Caco-2 (cell line): Measurements from ENCODE around the gene FSHR. TPM values are rescaled to one million over a fixed set of nuclear protein-coding genes. Genes with fewer than 3 reads are reported as not detected.

ENCODE experiments used
- BruUV-seq: library from RNA; stranded (reverse); fragments of 400-500 nt; replicated peaks from 2 replicates; lab custom pipeline; 2021; lab: Mats Ljungman, UMichigan
- CTCF ChIA-PET: fragments of 300-600 bp; sonication (Branson Sonifier 250); formaldehyde crosslinking; loops from one replicate; lab custom pipeline; 2022; ENCODE audit warnings: antibody characterized with exemption; lab: Charles Lee
- POLR2A ChIA-PET: fragments of 300-600 bp; sonication (Branson Sonifier 250); formaldehyde crosslinking; loops from one replicate; lab custom pipeline; 2022; ENCODE audit warnings: antibody characterized with exemption; lab: Charles Lee
- DNase-seq, 2 experiments: peaks; one replicate each; pipeline versions ENCODE4 v3.0.0 to v3.0.0-alpha.2; 2020 to 2022
- H3K27me3 ChIP-seq: replicated peaks from 2 replicates; pipeline ENCODE4 v1.6.0; 2011; ENCODE audit warnings: low read length; ENCODE audit not compliant: control insufficient read depth, insufficient read depth
- H3K36me3 ChIP-seq: 2 replicates; pipeline ENCODE4 v1.5.1; 2011; ENCODE audit warnings: low read length; ENCODE audit not compliant: control insufficient read depth, insufficient read depth
- H3K4me1 ChIP-seq: fragments of 250-450 bp; sonication (Bioruptor Pico); 2 replicates; pipeline ENCODE4 v1.5.1; 2020; ENCODE audit warnings: mild to moderate bottlenecking
- H3K4me3 ChIP-seq: 2 replicates; pipeline ENCODE4 v1.5.1; 2011; ENCODE audit warnings: low read depth, mild to moderate bottlenecking, control low read depth, low read length
- H3K9me3 ChIP-seq: fragments of 250-450 bp; sonication (Bioruptor Pico); 2 replicates; pipeline ENCODE4 v1.5.1; 2020; ENCODE audit warnings: mild to moderate bottlenecking, moderate library complexity
- H3K27ac Mint-ChIP-seq: one replicate; pipeline ENCODE4 v1.8.0; 2022; ENCODE audit warnings: mixed read lengths; ENCODE audit not compliant: unreplicated experiment
- H3K27me3 Mint-ChIP-seq: one replicate; pipeline ENCODE4 v1.8.0; 2022; ENCODE audit warnings: mixed read lengths; ENCODE audit not compliant: insufficient read depth, unreplicated experiment
- H3K36me3 Mint-ChIP-seq: one replicate; pipeline ENCODE4 v1.8.0; 2022; ENCODE audit warnings: mild to moderate bottlenecking, mixed read lengths; ENCODE audit not compliant: insufficient read depth, unreplicated experiment
- H3K4me1 Mint-ChIP-seq: one replicate; pipeline ENCODE4 v1.8.0; 2022; ENCODE audit warnings: low read depth, mixed read lengths; ENCODE audit not compliant: unreplicated experiment
- H3K4me3 Mint-ChIP-seq: one replicate; pipeline ENCODE4 v1.8.0; 2022; ENCODE audit warnings: mild to moderate bottlenecking, moderate library complexity, mixed read lengths; ENCODE audit not compliant: unreplicated experiment
- H3K9me3 Mint-ChIP-seq: one replicate; pipeline ENCODE4 v1.8.0; 2022; ENCODE audit warnings: mixed read lengths; ENCODE audit not compliant: unreplicated experiment
- intact Hi-C: fragments of 100-400 bp; cut with micrococcal nuclease; formaldehyde crosslinking; loops from one replicate; pipeline ENCODE4 v1.10.0; 2022; ENCODE audit not compliant: unreplicated experiment
- total RNA-seq: library from RNA; stranded (reverse); gene quantifications from 2 replicates; pipeline ENCODE4 v1.2.3, GENCODE V29; 2022
- TF ChIP-seq, protein P1 (sequence below), 2 experiments: fragments of 200-600 bp in 1 of 2; IDR thresholded peaks; 1 replicate in 1 of 2; 2 replicates in 1 of 2; pipeline versions ENCODE4 v1.5.1 to v1.8.0; 2011 to 2022; ENCODE audit warnings: antibody characterized with exemption in 1 of 2, control low read depth in 1 of 2, inconsistent platforms in 1 of 2, low read depth in 1 of 2, low read length in 1 of 2, mild to moderate bottlenecking in 1 of 2, moderate library complexity in 1 of 2; ENCODE audit not compliant: insufficient read depth in 1 of 2, severe bottlenecking in 1 of 2, unreplicated experiment in 1 of 2

FSHR gene
- total RNA-seq, 1 experiment from 2014 or later = 0.41 TPM

DNA sequence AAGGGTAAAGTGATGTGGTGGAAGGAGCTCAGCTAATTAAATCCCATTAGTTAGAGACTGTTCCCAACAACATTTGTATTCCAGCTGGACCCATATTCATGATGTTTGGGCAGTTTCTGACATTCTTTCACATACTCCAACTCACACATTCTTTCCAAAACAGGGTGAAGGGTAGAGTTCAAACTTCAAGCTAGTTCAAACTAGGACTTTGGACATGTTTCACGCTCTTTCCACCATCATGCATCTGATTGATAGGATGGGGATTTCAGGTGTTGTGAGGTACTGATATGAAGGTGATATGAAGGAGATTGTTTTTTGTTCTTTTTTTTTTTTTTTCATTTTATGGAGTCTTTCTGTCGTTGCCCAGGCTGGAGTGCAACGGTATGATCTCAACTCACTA, 201.7 kb downstream of the FSHR start:
- H3K27me3 Mint-ChIP-seq = peaks cover 8% of the 10 kb centered on the region
- Histone ChIP-seq H3K4me1 (peaks cover 16% of the 10 kb centered on the region), H3K27me3 (no peaks in the 10 kb centered on the region), H3K36me3 (no peaks in the 10 kb centered on the region), H3K4me3 (no peak overlapping the region), H3K9me3 (no peaks in the 10 kb centered on the region)
- no TSS peak for BruUV-seq
- peaks cover 9% of the 10 kb centered on the region for H3K9me3 Mint-ChIP-seq
- no peak for DNase-seq
- no peaks in the 10 kb centered on the region for H3K36me3 Mint-ChIP-seq
- CTCF ChIA-PET = no interaction called here
- peaks cover 7% of the 10 kb centered on the region for H3K4me1 Mint-ChIP-seq
- intact Hi-C loops = no loop called here
- POLR2A ChIA-PET = no interaction called here
- TF ChIP-seq, protein P1, sequence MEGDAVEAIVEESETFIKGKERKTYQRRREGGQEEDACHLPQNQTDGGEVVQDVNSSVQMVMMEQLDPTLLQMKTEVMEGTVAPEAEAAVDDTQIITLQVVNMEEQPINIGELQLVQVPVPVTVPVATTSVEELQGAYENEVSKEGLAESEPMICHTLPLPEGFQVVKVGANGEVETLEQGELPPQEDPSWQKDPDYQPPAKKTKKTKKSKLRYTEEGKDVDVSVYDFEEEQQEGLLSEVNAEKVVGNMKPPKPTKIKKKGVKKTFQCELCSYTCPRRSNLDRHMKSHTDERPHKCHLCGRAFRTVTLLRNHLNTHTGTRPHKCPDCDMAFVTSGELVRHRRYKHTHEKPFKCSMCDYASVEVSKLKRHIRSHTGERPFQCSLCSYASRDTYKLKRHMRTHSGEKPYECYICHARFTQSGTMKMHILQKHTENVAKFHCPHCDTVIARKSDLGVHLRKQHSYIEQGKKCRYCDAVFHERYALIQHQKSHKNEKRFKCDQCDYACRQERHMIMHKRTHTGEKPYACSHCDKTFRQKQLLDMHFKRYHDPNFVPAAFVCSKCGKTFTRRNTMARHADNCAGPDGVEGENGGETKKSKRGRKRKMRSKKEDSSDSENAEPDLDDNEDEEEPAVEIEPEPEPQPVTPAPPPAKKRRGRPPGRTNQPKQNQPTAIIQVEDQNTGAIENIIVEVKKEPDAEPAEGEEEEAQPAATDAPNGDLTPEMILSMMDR (IDR thresholded peaks at IDR 0.05; ENCODE audit: insufficient read depth in 1 of 2, low read depth in 1 of 2, low read length in 1 of 2, severe bottlenecking in 1 of 2, unreplicated experiment in 1 of 2) = no peak
- H3K4me3 Mint-ChIP-seq = no peak overlapping the region
- H3K27ac Mint-ChIP-seq = no peak overlapping the region

DNA sequence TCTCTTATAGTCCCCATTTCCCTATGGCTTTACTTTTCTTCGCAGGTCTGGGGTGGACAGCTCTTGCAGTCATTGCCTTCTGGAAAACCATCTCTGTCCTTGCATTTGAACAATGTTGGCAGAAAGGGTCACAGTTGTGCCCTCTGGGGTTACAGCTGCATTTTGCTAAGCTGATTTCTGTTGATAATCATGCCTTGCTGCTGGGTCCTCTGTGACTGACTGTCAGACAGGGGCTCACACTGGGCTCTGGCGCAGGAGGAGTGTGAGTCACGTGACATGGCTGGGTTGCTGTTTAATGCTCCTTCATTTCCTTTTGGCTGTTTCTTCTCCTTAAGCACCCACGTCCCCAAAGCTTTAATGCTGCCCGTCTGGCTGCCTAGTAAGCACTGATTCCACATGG, 202.2 kb downstream of the FSHR start:
- CTCF ChIA-PET = interaction anchor here (0.5 kb wide), 1 partner anchor 40 kb away, joined by 3 read pairs; no protein-coding TSS in a partner anchor

GRCh38 chr2:48948400-48949125, 205.8 kb downstream of the FSHR start:
- H3K4me1 Mint-ChIP-seq = peaks cover 7% of the 10 kb centered on the region
- TF ChIP-seq, protein P1 (IDR thresholded peaks at IDR 0.05; ENCODE audit: insufficient read depth in 1 of 2, low read depth in 1 of 2, low read length in 1 of 2, severe bottlenecking in 1 of 2, unreplicated experiment in 1 of 2) = no peak
- CTCF ChIA-PET = no interaction called here
- Histone ChIP-seq H3K36me3 (no peaks in the 10 kb centered on the region), H3K27me3 (no peaks in the 10 kb centered on the region; the same call in 1 of the 2 replicates), H3K9me3 (no peaks in the 10 kb centered on the region), H3K4me1 (peaks cover 5% of the 10 kb centered on the region), H3K4me3 (no peak overlapping the region)
- H3K36me3 Mint-ChIP-seq = no peaks in the 10 kb centered on the region
- no peak overlapping the region for H3K4me3 Mint-ChIP-seq
- no TSS peak for BruUV-seq
- H3K27ac Mint-ChIP-seq = no peak overlapping the region
- no peaks in the 10 kb centered on the region for H3K9me3 Mint-ChIP-seq
- intact Hi-C loops = loop anchor here (5.0 kb wide), 1 partner anchor 1544 kb away; no protein-coding TSS in a partner anchor
- H3K27me3 Mint-ChIP-seq = peaks cover 9% of the 10 kb centered on the region
- DNase-seq = no peak
- POLR2A ChIA-PET = no interaction called here

More for the DNA sequence above, 202.2 kb downstream of the FSHR start:
- no peak overlapping the region for H3K4me3 ChIP-seq
- Mint-ChIP-seq H3K36me3 (no peaks in the 10 kb centered on the region), H3K27ac (no peak overlapping the region), H3K27me3 (peaks cover 5% of the 10 kb centered on the region), H3K4me3 (no peak overlapping the region), H3K4me1 (peaks cover 7% of the 10 kb centered on the region), H3K9me3 (peaks cover 9% of the 10 kb centered on the region)
- no peak for DNase-seq
- no peaks in the 10 kb centered on the region for H3K9me3 ChIP-seq
- H3K36me3 ChIP-seq = no peaks in the 10 kb centered on the region
- peaks cover 16% of the 10 kb centered on the region for H3K4me1 ChIP-seq
- BruUV-seq = no TSS peak
- H3K27me3 ChIP-seq = no peaks in the 10 kb centered on the region
- TF ChIP-seq, protein P1 (IDR thresholded peaks at IDR 0.05; ENCODE audit: insufficient read depth in 1 of 2, low read depth in 1 of 2, low read length in 1 of 2, severe bottlenecking in 1 of 2, unreplicated experiment in 1 of 2) = no peak
- intact Hi-C loops = no loop called here
- POLR2A ChIA-PET = no interaction called here
